LNCaP clone FGC (cell line): Measurements from ENCODE around the gene SMAD4.

Source experiments
- DNase-seq: peaks from one replicate; pipeline ENCODE4 v3.0.0-alpha.2; 2011; ENCODE audit warnings: low read depth
- H3K4me3 ChIP-seq: 2 replicates; pipeline ENCODE4 v1.5.1; 2011; ENCODE audit warnings: mild to moderate bottlenecking, low read depth, low read length, control low read depth
- TF ChIP-seq, protein P1 (sequence below): IDR thresholded peaks from 2 replicates; pipeline ENCODE4 v1.5.1; 2012; ENCODE audit warnings: mild to moderate bottlenecking; ENCODE audit not compliant: control insufficient read depth, insufficient read depth; ENCODE audit errors: extremely low read depth

Gene SMAD4

DNA sequence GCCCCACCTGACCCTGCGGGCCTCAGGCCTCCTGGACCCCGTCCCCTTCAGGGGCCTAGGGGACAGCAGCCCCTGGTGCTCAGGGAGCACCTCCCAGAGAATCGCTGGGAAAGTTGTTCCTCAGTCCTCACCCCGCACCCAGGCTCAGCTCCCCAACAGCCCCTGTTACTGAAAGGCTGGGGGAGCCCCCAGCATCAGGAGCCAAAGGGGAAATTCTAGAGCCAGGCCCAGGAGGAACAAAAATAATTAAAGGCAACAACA, 91.5 kb downstream of the SMAD4 start:
- H3K4me3 ChIP-seq = no peak overlapping the region
- no peak for DNase-seq
- TF ChIP-seq, protein P1, sequence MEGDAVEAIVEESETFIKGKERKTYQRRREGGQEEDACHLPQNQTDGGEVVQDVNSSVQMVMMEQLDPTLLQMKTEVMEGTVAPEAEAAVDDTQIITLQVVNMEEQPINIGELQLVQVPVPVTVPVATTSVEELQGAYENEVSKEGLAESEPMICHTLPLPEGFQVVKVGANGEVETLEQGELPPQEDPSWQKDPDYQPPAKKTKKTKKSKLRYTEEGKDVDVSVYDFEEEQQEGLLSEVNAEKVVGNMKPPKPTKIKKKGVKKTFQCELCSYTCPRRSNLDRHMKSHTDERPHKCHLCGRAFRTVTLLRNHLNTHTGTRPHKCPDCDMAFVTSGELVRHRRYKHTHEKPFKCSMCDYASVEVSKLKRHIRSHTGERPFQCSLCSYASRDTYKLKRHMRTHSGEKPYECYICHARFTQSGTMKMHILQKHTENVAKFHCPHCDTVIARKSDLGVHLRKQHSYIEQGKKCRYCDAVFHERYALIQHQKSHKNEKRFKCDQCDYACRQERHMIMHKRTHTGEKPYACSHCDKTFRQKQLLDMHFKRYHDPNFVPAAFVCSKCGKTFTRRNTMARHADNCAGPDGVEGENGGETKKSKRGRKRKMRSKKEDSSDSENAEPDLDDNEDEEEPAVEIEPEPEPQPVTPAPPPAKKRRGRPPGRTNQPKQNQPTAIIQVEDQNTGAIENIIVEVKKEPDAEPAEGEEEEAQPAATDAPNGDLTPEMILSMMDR = no peak

DNA sequence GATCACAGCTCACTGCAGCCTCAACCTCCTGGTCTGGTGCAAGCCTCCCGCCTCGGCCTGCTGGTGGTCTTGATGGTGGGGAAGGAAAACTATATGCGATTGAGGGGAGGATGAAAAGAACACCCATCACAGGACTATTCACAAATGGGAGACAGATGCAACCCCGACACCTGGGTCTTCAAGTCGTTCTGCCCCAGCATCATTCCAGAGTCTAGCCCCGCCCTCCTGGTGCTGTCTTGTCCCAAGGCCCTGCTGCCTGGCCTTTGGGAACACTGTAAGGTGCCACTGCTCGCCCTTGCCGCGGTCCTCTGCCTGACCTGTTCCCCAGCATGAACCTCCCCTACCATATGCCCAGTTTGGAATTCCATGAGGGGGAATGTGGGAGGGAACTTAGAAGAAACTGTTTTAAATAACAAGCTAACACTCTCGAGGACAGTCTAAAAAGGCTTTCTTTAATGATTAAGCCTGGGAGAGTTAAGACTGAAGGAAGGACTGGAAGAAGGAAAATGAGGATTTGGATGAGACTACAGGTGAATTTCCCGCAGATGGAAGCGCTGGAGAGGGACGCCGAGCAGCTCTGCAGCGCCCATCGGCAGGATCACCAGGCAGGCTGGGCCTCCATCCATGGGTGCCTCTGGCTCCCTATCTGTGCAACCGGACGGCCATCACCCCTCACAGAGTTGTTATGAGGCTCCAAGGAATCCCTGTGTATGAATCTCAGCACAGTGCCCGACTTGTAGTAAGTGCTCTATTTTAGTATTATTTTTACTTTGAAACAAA, 92.4 kb downstream of the SMAD4 start:
- TF ChIP-seq, protein P1 = no peak
- no peak overlapping the region for H3K4me3 ChIP-seq
- DNase-seq = no peak

DNA sequence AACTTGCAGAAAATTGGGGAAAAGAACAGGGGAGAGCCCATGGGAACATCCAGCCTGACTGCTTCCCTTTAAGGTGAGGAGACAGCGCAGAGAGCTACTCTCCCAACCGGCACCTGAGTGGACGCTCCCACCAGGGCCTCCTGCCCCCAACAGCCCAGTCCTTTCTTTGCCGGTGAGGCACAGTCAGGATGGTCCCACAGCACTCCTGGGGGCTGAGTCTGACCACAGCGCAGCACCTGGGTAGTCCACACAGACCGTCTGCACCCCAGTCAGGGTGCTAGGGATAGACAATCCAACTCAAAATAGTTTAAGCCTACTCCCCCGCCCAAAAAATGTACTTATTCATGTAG, 93.0 kb downstream of the SMAD4 start:
- TF ChIP-seq, protein P1 = no peak
- H3K4me3 ChIP-seq = no peak overlapping the region
- no peak for DNase-seq

DNA sequence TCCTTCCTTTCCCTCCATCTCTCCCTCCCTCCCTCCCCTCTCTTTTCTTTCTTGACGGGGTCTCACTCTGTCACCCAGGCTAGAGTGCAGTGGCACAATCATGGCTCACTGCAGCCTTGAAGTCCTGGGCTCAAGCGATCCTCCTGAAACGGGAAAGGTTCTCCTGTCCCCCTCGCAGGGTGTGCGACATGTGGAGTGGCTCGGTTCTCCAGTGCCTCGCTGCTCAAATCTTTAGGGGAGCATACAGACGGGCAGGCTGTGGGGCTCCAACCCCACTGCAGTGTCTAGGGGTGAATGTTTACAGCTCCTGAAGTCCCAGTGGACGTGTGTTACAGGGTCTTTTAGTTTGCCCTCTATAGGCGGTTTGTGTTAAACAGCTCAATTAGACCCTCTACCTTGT, 93.5 kb downstream of the SMAD4 start:
- no peak overlapping the region for H3K4me3 ChIP-seq
- TF ChIP-seq, protein P1 = no peak
- no peak for DNase-seq

DNA sequence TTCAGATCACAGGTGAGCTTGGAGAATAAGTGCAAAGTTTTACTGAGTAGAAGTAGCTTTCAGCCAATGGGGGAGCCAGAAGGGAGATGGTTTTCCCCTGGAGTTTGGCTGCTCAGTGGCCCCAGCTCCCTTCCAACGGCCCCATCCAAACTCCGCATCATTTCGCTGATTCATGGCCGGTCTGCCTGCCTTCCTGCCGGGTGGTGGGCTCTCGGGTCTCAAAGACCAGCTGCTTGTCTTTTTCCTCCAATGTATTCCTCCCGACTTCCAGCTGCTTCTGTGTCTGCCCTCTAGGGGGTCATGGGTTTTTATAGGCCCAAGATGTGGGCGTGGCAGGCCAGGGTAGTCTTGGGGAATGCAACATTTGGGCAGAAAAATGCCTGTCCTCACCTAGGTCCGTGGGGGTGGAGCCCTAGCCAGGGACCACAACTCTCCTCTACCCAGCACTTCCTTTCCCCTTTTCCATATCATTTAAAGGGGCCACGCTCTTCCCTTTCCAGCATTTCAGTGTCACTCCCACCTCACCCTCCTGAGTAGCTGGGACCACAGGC, 94.0 kb downstream of the SMAD4 start:
- TF ChIP-seq, protein P1 = no peak
- DNase-seq = no peak
- H3K4me3 ChIP-seq = no peak overlapping the region

DNA sequence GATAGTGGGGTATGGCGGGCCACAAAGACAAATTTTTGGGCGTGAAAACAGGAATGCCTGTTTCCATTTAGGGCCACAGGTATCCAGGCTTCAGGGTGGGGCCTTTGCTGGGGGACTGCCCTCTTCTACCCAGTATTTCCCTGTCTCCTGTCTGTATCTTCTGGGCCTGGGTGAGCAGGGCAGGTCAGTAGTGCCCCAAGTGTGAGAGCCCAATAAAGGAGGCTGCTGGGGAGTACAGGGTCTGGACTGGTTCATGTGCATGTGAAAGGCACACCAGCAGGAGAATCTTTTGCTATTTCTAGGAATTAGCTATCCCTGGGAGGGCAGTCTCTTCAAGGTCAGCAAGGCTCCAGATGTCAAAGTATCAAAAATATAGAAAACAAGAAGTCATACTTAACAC, 96.0 kb downstream of the SMAD4 start:
- H3K4me3 ChIP-seq = no peak overlapping the region
- TF ChIP-seq, protein P1 = no peak
- DNase-seq = no peak

DNA sequence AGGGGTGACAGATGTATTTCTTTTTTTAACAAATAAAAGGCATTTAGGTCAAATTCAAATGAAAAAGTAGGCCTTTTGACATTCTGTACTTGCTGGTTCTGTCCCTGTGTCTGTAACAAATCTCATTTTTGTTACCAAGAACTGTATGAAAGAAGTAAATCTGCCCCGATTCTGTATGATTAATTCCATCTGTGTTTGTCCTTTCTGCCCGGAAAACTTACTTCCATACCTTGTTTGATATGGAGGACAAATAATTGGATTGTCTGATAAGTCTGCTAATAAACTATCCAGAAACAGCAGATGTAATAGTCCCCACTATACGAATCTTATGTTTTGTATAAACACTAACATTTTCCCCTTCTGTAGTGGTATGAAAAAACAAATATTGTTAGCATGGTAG, 97.7 kb downstream of the SMAD4 start:
- TF ChIP-seq, protein P1 = no peak
- no peak for DNase-seq
- H3K4me3 ChIP-seq = no peak overlapping the region
